ENCODE results near the gene MAGOHB.
"Not testable (repeated sequence)": the region's sequence is repeated elsewhere in the genome, so short reads cannot be mapped to it uniquely, and the experiment has no call there.

The MAGOHB gene

GRCh38 chr12:10590966-10591365, 22.4 kb downstream of the MAGOHB start:
- DNase-seq (no peak), ATAC-seq (replicated peaks) (no peak)
- Mint-ChIP-seq H3K27me3 (no peaks in the 10 kb centered on the region), H3K27ac (no peak overlapping the region), H3K4me3 (no peak overlapping the region), H3K36me3 (peaks cover 26 to 47% of the 10 kb centered on the region in 2 donors), H3K9me3 (no peaks in the 10 kb centered on the region), H3K4me1 (no peaks in the 10 kb centered on the region)

GRCh38 chr12:10584415-10584814, 29.0 kb downstream of the MAGOHB start:
- Mint-ChIP-seq H3K4me1 (no peaks in the 10 kb centered on the region), H3K36me3 (peaks cover 28 to 37% of the 10 kb centered on the region in 2 donors), H3K9me3 (peaks cover 0 to 1% of the 10 kb centered on the region in 2 donors), H3K27ac (no peak overlapping the region), H3K4me3 (no peak overlapping the region), H3K27me3 (no peaks in the 10 kb centered on the region)
- DNase-seq = no peak
- ATAC-seq (replicated peaks) = no peak

GRCh38 chr12:10582704-10583103, 30.7 kb downstream of the MAGOHB start:
- ATAC-seq (replicated peaks) (no peak), DNase-seq (no peak)
- H3K4me1 Mint-ChIP-seq = no peaks in the 10 kb centered on the region
- no peaks in the 10 kb centered on the region for H3K27me3 Mint-ChIP-seq
- peaks cover 0 to 1% of the 10 kb centered on the region in 2 donors for H3K9me3 Mint-ChIP-seq
- H3K27ac Mint-ChIP-seq = no peak overlapping the region
- peaks cover 25 to 34% of the 10 kb centered on the region in 2 donors for H3K36me3 Mint-ChIP-seq
- H3K4me3 Mint-ChIP-seq = no peak overlapping the region

GRCh38 chr12:10582133-10582532, 31.3 kb downstream of the MAGOHB start:
- H3K27me3 Mint-ChIP-seq; DNase-seq; H3K9me3 Mint-ChIP-seq; H3K4me3 Mint-ChIP-seq; ATAC-seq (replicated peaks); H3K4me1 Mint-ChIP-seq; H3K27ac Mint-ChIP-seq: not testable (repeated sequence)
- peaks cover 22 to 30% of the 10 kb centered on the region in 2 donors for H3K36me3 Mint-ChIP-seq

GRCh38 chr12:10574307-10574706, 39.1 kb downstream of the MAGOHB start:
- no peak overlapping the region for H3K27ac Mint-ChIP-seq

GRCh38 chr12:10572021-10572490, 41.4 kb downstream of the MAGOHB start:
- not testable (repeated sequence) for H3K9me3 Mint-ChIP-seq; H3K27me3 Mint-ChIP-seq; DNase-seq; H3K36me3 Mint-ChIP-seq; H3K4me3 Mint-ChIP-seq; H3K4me1 Mint-ChIP-seq; H3K27ac Mint-ChIP-seq; ATAC-seq (replicated peaks)

More at GRCh38 chr12:10574307-10574706, 39.1 kb downstream of the MAGOHB start:
- Mint-ChIP-seq H3K4me1 (no peaks in the 10 kb centered on the region), H3K36me3 (no peaks in the 10 kb centered on the region), H3K27me3 (peaks cover 0 to 4% of the 10 kb centered on the region in 2 donors), H3K9me3 (no peaks in the 10 kb centered on the region), H3K4me3 (no peak overlapping the region)
- ATAC-seq (replicated peaks) = no peak
- no peak for DNase-seq

GRCh38 chr12:10571141-10571540, 42.3 kb downstream of the MAGOHB start:
- H3K36me3 Mint-ChIP-seq = no peaks in the 10 kb centered on the region
- H3K4me1 Mint-ChIP-seq = no peaks in the 10 kb centered on the region
- no peaks in the 10 kb centered on the region for H3K9me3 Mint-ChIP-seq
- H3K27ac Mint-ChIP-seq = no peak overlapping the region
- ATAC-seq (replicated peaks) (no peak), DNase-seq (no peak)
- no peak overlapping the region for H3K4me3 Mint-ChIP-seq
- H3K27me3 Mint-ChIP-seq = peaks cover 4 to 5% of the 10 kb centered on the region in 2 donors

GRCh38 chr12:10567813-10568212, 45.6 kb downstream of the MAGOHB start:
- Mint-ChIP-seq H3K27me3 (peaks cover 9 to 14% of the 10 kb centered on the region in 2 donors), H3K27ac (no peak overlapping the region), H3K4me1 (no peaks in the 10 kb centered on the region), H3K9me3 (no peaks in the 10 kb centered on the region), H3K4me3 (no peak overlapping the region), H3K36me3 (no peaks in the 10 kb centered on the region)
- ATAC-seq (replicated peaks) (no peak), DNase-seq (no peak)

- ATAC-seq (replicated peaks) = no peak
- Mint-ChIP-seq H3K4me3 (no peak overlapping the region), H3K36me3 (no peaks in the 10 kb centered on the region), H3K27ac (no peak overlapping the region), H3K4me1 (no peaks in the 10 kb centered on the region), H3K9me3 (no peaks in the 10 kb centered on the region), H3K27me3 (peaks cover 9 to 11% of the 10 kb centered on the region in 2 donors)
- no peak for DNase-seq
Measured at GRCh38 chr12:10563966-10564365, 49.4 kb downstream of the MAGOHB start.

- H3K4me1 Mint-ChIP-seq = no peaks in the 10 kb centered on the region
- H3K27ac Mint-ChIP-seq = no peak overlapping the region
- peaks cover 9 to 11% of the 10 kb centered on the region in 2 donors for H3K27me3 Mint-ChIP-seq
- DNase-seq (no peak), ATAC-seq (replicated peaks) (no peak)
- H3K9me3 Mint-ChIP-seq = no peaks in the 10 kb centered on the region
- no peak overlapping the region for H3K4me3 Mint-ChIP-seq
- no peaks in the 10 kb centered on the region for H3K36me3 Mint-ChIP-seq
Measured at GRCh38 chr12:10563002-10563401, 50.4 kb downstream of the MAGOHB start.

- peaks cover 4 to 13% of the 10 kb centered on the region in 2 donors for H3K27me3 Mint-ChIP-seq
- no peak for ATAC-seq (replicated peaks)
- no peaks in the 10 kb centered on the region for H3K9me3 Mint-ChIP-seq
- no peak for DNase-seq
- no peaks in the 10 kb centered on the region for H3K36me3 Mint-ChIP-seq
- no peak overlapping the region for H3K27ac Mint-ChIP-seq
- H3K4me1 Mint-ChIP-seq = peaks cover 0 to 1% of the 10 kb centered on the region in 2 donors
- H3K4me3 Mint-ChIP-seq = no peak overlapping the region
Measured at GRCh38 chr12:10562306-10562933, 51.0 kb downstream of the MAGOHB start.

GRCh38 chr12:10559244-10559643, 54.2 kb downstream of the MAGOHB start:
- peaks cover 0 to 2% of the 10 kb centered on the region in 2 donors for H3K4me1 Mint-ChIP-seq
- no peak overlapping the region for H3K4me3 Mint-ChIP-seq
- DNase-seq (no peak), ATAC-seq (replicated peaks) (no peak)
- H3K9me3 Mint-ChIP-seq = no peaks in the 10 kb centered on the region
- peaks cover 0 to 8% of the 10 kb centered on the region in 2 donors for H3K27me3 Mint-ChIP-seq
- H3K27ac Mint-ChIP-seq = no peak overlapping the region
- H3K36me3 Mint-ChIP-seq = peaks cover 0 to 4% of the 10 kb centered on the region in 2 donors

GRCh38 chr12:10558789-10559188, 54.6 kb downstream of the MAGOHB start:
- ATAC-seq (replicated peaks) = no peak
- no peak overlapping the region for H3K4me3 Mint-ChIP-seq

GRCh38 chr12:10558301-10558700, 55.1 kb downstream of the MAGOHB start:
- Mint-ChIP-seq H3K4me1 (peaks cover 0 to 2% of the 10 kb centered on the region in 2 donors), H3K4me3 (no peak overlapping the region), H3K27me3 (peaks cover 0 to 8% of the 10 kb centered on the region in 2 donors), H3K27ac (no peak overlapping the region), H3K36me3 (peaks cover 0 to 4% of the 10 kb centered on the region in 2 donors), H3K9me3 (peaks cover 0 to 4% of the 10 kb centered on the region in 2 donors)
- no peak for ATAC-seq (replicated peaks)
- DNase-seq = no peak

More at GRCh38 chr12:10558789-10559188, 54.6 kb downstream of the MAGOHB start:
- peaks cover 0 to 8% of the 10 kb centered on the region in 2 donors for H3K27me3 Mint-ChIP-seq
- no peaks in the 10 kb centered on the region for H3K9me3 Mint-ChIP-seq
- DNase-seq = no peak
- H3K36me3 Mint-ChIP-seq = peaks cover 0 to 4% of the 10 kb centered on the region in 2 donors
- no peak overlapping the region for H3K27ac Mint-ChIP-seq
- H3K4me1 Mint-ChIP-seq = peaks cover 0 to 2% of the 10 kb centered on the region in 2 donors

GRCh38 chr12:10557766-10558165, 55.6 kb downstream of the MAGOHB start:
- peaks cover 0 to 4% of the 10 kb centered on the region in 2 donors for H3K27me3 Mint-ChIP-seq
- H3K27ac Mint-ChIP-seq = no peak overlapping the region
- H3K4me1 Mint-ChIP-seq = peaks cover 0 to 2% of the 10 kb centered on the region in 2 donors
- ATAC-seq (replicated peaks) = no peak
- H3K4me3 Mint-ChIP-seq = no peak overlapping the region
- H3K36me3 Mint-ChIP-seq = peaks cover 0 to 4% of the 10 kb centered on the region in 2 donors
- DNase-seq = no peak
- H3K9me3 Mint-ChIP-seq = peaks cover 0 to 8% of the 10 kb centered on the region in 2 donors

Measured in stimulated activated naive B cell treated with anti-CD40 and anti-IgM and Interleukin-4, amounts not matched to agents 10 μg/mL and 1 μg/mL and 100 μg/mL, for 72 hours (primary cell).